A549 (cell line): ENCODE data around the gene CENPL. TPM values are rescaled to one million over a fixed set of nuclear protein-coding genes. Genes with fewer than 3 reads are reported as not detected.

Source experiments
- ATAC-seq, 2 experiments: fragments of 200-7000 bp in 1 of 2; fragments of >200 bp in 1 of 2; cut with Nextera tagmentation in 1 of 2; cut with Tn5 transposase in 1 of 2; 3 replicates each; pipeline versions ENCODE4 v1.8.0 to v1.9.1; 2018 to 2020; ENCODE audit warnings: mild to moderate bottlenecking in 1 of 2, moderate library complexity in 1 of 2
- CTCF ChIA-PET: fragments of 300-600 bp; sonication (Branson Sonifier 250); formaldehyde crosslinking; extraction: SDS; loops from one replicate; lab custom pipeline; 2021; ENCODE audit warnings: antibody characterized with exemption, inconsistent platforms; lab: Yijun Ruan, JAX
- POLR2A ChIA-PET: fragments of 350-600 bp; formaldehyde crosslinking; extraction: SDS; loops from one replicate; lab custom pipeline; 2021; ENCODE audit warnings: antibody characterized with exemption, inconsistent platforms; lab: Yijun Ruan, JAX
- DNase-seq, 2 experiments: peaks; one replicate each; pipeline versions ENCODE4 v3.0.0 to v3.0.0-alpha.2; 2011 to 2016; ENCODE audit warnings: low read depth in 1 of 2, low spot score in 1 of 2
- FAIRE-seq: peaks from 2 replicates; lab custom pipeline; 2011; peaks lifted over from hg19 to GRCh38; lab: Jason Lieb, UNC
- H3K27ac ChIP-seq, 2 experiments: fragments of >200 bp; sonication (Bioruptor Twin); formaldehyde crosslinking; 3 replicates each; pipeline ENCODE4 v1.5.1; 2016 to 2017
- H3K4me1 ChIP-seq: fragments of >200 bp; sonication (Bioruptor Twin); formaldehyde crosslinking; 3 replicates; pipeline ENCODE4 v1.6.1; 2016
- H3K4me2 ChIP-seq: fragments of >200 bp; sonication (Bioruptor Twin); formaldehyde crosslinking; 3 replicates; pipeline ENCODE4 v1.6.1; 2016
- H3K4me3 ChIP-seq: fragments of >200 bp; sonication (Bioruptor Twin); formaldehyde crosslinking; 3 replicates; pipeline ENCODE4 v1.5.1; 2016
- H3K9me3 ChIP-seq: fragments of >200 bp; sonication (Bioruptor Twin); formaldehyde crosslinking; 3 replicates; pipeline ENCODE4 v1.6.1; 2016
- CBX2 ChIP-seq: fragments of 200-600 bp; sonication (generic); IDR thresholded peaks from 2 replicates; pipeline ENCODE4 v1.6.1; 2016; ENCODE audit warnings: low read depth, mild to moderate bottlenecking, borderline replicate concordance
- CBX8 ChIP-seq: fragments of 200-600 bp; sonication (generic); IDR thresholded peaks from 2 replicates; pipeline ENCODE4 v1.6.1; 2016
- CHD2 ChIP-seq: fragments of 150-350 bp; IDR thresholded peaks from 2 replicates; pipeline ENCODE4 v1.6.1; 2014; ENCODE audit warnings: low read length; ENCODE audit not compliant: partially characterized antibody
- E2F6 ChIP-seq: IDR thresholded peaks from 2 replicates; pipeline ENCODE4 v1.6.1; 2012; ENCODE audit warnings: low read depth, borderline replicate concordance
- EHMT2 ChIP-seq: fragments of 200-600 bp; sonication (generic); IDR thresholded peaks from 2 replicates; pipeline ENCODE4 v1.6.1; 2016; ENCODE audit warnings: antibody characterized with exemption, low read depth, mild to moderate bottlenecking, moderate library complexity
- ELK1 ChIP-seq: fragments of 150-350 bp; IDR thresholded peaks from 2 replicates; pipeline ENCODE4 v1.6.1; 2014; ENCODE audit warnings: low read depth, mild to moderate bottlenecking, low read length
- FOSB ChIP-seq: fragments of 250-450 bp; sonication (Bioruptor Pico); IDR thresholded peaks from 2 replicates; pipeline ENCODE4 v1.5.0; 2020; ENCODE audit warnings: mild to moderate bottlenecking, moderate library complexity
- GATA3 ChIP-seq: IDR thresholded peaks from 2 replicates; pipeline ENCODE4 v1.6.1; 2012; ENCODE audit warnings: borderline replicate concordance
- HES2 ChIP-seq: fragments of >200 bp; sonication (Bioruptor Twin); formaldehyde crosslinking; IDR thresholded peaks from 2 replicates; pipeline ENCODE4 v1.6.1; 2016
- HEYL ChIP-seq: fragments of 250-450 bp; sonication (Bioruptor Pico); IDR thresholded peaks from 2 replicates; pipeline ENCODE4 v1.8.0; 2021; ENCODE audit warnings: mild to moderate bottlenecking, moderate library complexity
- HMGXB4 ChIP-seq: fragments of 250-450 bp; sonication (Bioruptor Pico); IDR thresholded peaks from 2 replicates; pipeline ENCODE4 v1.5.0; 2021; ENCODE audit warnings: mild to moderate bottlenecking, moderate library complexity, borderline replicate concordance
- HOXA7 ChIP-seq: fragments of 250-450 bp; sonication (Bioruptor Pico); IDR thresholded peaks from 2 replicates; pipeline ENCODE4 v1.5.0; 2020; ENCODE audit warnings: mild to moderate bottlenecking, moderate library complexity
- HOXB5 ChIP-seq: fragments of 250-450 bp; sonication (Bioruptor Pico); IDR thresholded peaks from 2 replicates; pipeline ENCODE4 v1.5.0; 2020; ENCODE audit warnings: mild to moderate bottlenecking, moderate library complexity
- JUN ChIP-seq, 2 experiments: fragments of >200 bp; sonication (Bioruptor Twin); formaldehyde crosslinking; IDR thresholded peaks; 2 replicates in 1 of 2; 3 replicates in 1 of 2; pipeline ENCODE4 v1.6.1; 2016 to 2017
- JUNB ChIP-seq: fragments of >200 bp; sonication (Bioruptor Twin); formaldehyde crosslinking; IDR thresholded peaks from 2 replicates; pipeline ENCODE4 v1.6.1; 2016
- KDM5A ChIP-seq: fragments of 200-600 bp; sonication (generic); IDR thresholded peaks from 2 replicates; pipeline ENCODE4 v1.6.1; 2016; ENCODE audit warnings: antibody characterized with exemption, mild to moderate bottlenecking
- MAFK ChIP-seq: fragments of 450-650 bp; IDR thresholded peaks from 2 replicates; pipeline ENCODE4 v1.6.1; 2014; ENCODE audit not compliant: partially characterized antibody
- MYC ChIP-seq: IDR thresholded peaks from 2 replicates; pipeline ENCODE4 v1.6.1; 2012; ENCODE audit warnings: mild to moderate bottlenecking, inconsistent platforms, low read length, improper control_type of control experiment, borderline replicate concordance
- NPAS2 ChIP-seq: fragments of 250-450 bp; sonication (Bioruptor Pico); IDR thresholded peaks from 2 replicates; pipeline ENCODE4 v1.8.0; 2022; ENCODE audit warnings: mild to moderate bottlenecking, moderate library complexity, borderline replicate concordance
- NR3C1 ChIP-seq: fragments of >200 bp; sonication (Bioruptor Twin); formaldehyde crosslinking; IDR thresholded peaks from 3 replicates; pipeline ENCODE4 v1.6.1; 2017
- POLR2A ChIP-seq: IDR thresholded peaks from 2 replicates; pipeline ENCODE4 v1.6.1; 2012; ENCODE audit warnings: mild to moderate bottlenecking, low read length
- RCOR1 ChIP-seq: fragments of 150-350 bp; IDR thresholded peaks from 2 replicates; pipeline ENCODE4 v1.6.1; 2014; ENCODE audit warnings: antibody characterized with exemption, low read length, low read depth
- RNF2 ChIP-seq: fragments of 200-600 bp; sonication (generic); IDR thresholded peaks from 2 replicates; pipeline ENCODE4 v1.6.1; 2016; ENCODE audit warnings: low read depth, mild to moderate bottlenecking, antibody characterized with exemption, moderate library complexity, borderline replicate concordance
- SREBF2 ChIP-seq: fragments of 450-650 bp; IDR thresholded peaks from 2 replicates; pipeline ENCODE4 v1.6.1; 2014; ENCODE audit warnings: mild to moderate bottlenecking, moderate library complexity
- TFCP2L1 ChIP-seq: fragments of 250-450 bp; sonication (Bioruptor Pico); IDR thresholded peaks from 2 replicates; pipeline ENCODE4 v1.5.0; 2021; ENCODE audit warnings: mild to moderate bottlenecking
- TP53 ChIP-seq: fragments of 250-450 bp; sonication (Bioruptor Pico); IDR thresholded peaks from 2 replicates; pipeline ENCODE4 v1.5.0; 2021; ENCODE audit warnings: mild to moderate bottlenecking, moderate library complexity
- ZC3H11A ChIP-seq: fragments of 450-650 bp; IDR thresholded peaks from 2 replicates; pipeline ENCODE4 v1.6.1; 2014; ENCODE audit warnings: antibody characterized with exemption, mild to moderate bottlenecking
- WGBS: methylation state at CpG from one replicate; pipeline ENCODE4 v1.1.6; 2017; ENCODE audit errors: missing lambda C conversion rate; 5-methylcytosine and 5-hydroxymethylcytosine counted together
- polyA plus RNA-seq, 4 experiments: library from polyadenylated mRNA; depleted of rRNA in 3 of 4; stranded (reverse); fragments of >200 nt; fragmentation: RNase III in 1 of 4; extraction: RNeasy Plus Mini Kit Qiagen cat#74134 plus additional on column Dnase treatment in 1 of 4; gene quantifications; 2 replicates in 3 of 4; 3 replicates in 1 of 4; pipeline ENCODE4 v1.2.3, GENCODE V29; 2011 to 2017
- TF ChIP-seq, protein P1 (sequence below): fragments of >200 bp; sonication (Bioruptor Twin); formaldehyde crosslinking; IDR thresholded peaks from 3 replicates; pipeline ENCODE4 v1.6.1; 2016
- TF ChIP-seq, protein P2 (sequence below): fragments of 250-450 bp; sonication (Bioruptor Pico); IDR thresholded peaks from 2 replicates; pipeline ENCODE4 v1.5.0; 2020; ENCODE audit warnings: low read depth, mild to moderate bottlenecking, moderate library complexity
- TF ChIP-seq, protein P3 (sequence below): fragments of 450-650 bp; IDR thresholded peaks from 2 replicates; pipeline ENCODE4 v1.6.1; 2014; ENCODE audit warnings: antibody characterized with exemption

The CENPL gene
- polyA plus RNA-seq, 2 of the 4 experiments (the other 2 are of a cell fraction): 10.8 to 20.2 TPM

- TF ChIP-seq HES2 (no peak), CBX2 (no peak), EHMT2 (no peak)
- Histone ChIP-seq H3K27ac (no peak overlapping the region), H3K4me3 (no peak overlapping the region), H3K9me3 (no peaks in the 10 kb centered on the region), H3K4me1 (no peaks in the 10 kb centered on the region), H3K4me2 (no peak overlapping the region)
- CTCF ChIA-PET: interaction anchor here (1.0 to 1.2 kb wide), 3 partner anchors 12 to 20 kb away, joined by 3 to 5 read pairs (median 4); partner anchors contain the start of genes GAS5 and ZBTB37
- POLR2A ChIA-PET: interaction anchor here (2.5 kb wide), 1 partner anchor 16 kb away, joined by 16 read pairs; the partner anchor contains the start of genes GAS5 and ZBTB37
- no peak for ATAC-seq
- DNase-seq: no peak
- no peak for FAIRE-seq
- 80% methylated on average over 4 of the region's 4 CpGs for WGBS
Measured at GRCh38 chr1:173852105-173852504, 27.4 kb upstream of the CENPL start.

DNA sequence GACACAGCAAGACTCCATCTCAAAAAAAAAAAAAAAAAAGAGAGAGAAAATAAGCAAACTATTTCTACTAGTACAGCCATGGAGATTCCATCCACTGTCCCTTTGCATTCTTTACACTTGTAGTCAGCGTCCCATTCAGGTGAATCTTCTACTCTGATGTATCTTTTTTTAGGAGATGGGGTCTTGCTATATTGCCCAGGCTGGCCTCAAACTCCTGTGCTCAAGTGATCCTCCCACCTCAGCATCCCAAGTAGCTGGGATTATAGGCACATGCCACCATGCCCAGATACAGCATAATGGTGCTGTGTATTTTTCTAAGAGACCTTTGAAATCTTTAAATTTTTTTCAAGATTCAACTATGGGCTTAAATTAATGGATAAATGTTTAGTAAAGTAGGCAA, 8.1 kb upstream of the CENPL start:
- WGBS: 97% methylated on average over 1 of the region's 1 CpG

GRCh38 chr1:173827611-173828010, 2.9 kb upstream of the CENPL start:
- 92% methylated on average over 2 of the region's 2 CpGs for WGBS
- Histone ChIP-seq H3K9me3 (no peaks in the 10 kb centered on the region), H3K4me3 (no peak overlapping the region), H3K4me2 (no peak overlapping the region), H3K27ac (no peak overlapping the region), H3K4me1 (peaks cover 15% of the 10 kb centered on the region; the same call in 1 of the 3 replicates)
- FAIRE-seq (no peak), DNase-seq (no peak), ATAC-seq (no peak)
- ChIA-PET POLR2A (interaction anchor here (0.7 kb wide), 1 partner anchor 119 kb away, joined by 3 read pairs; no protein-coding TSS in a partner anchor), CTCF (interaction anchor here (1.5 to 2.5 kb wide), 3 partner anchors 396 to 408 kb away, joined by 4 to 9 read pairs (median 5); no protein-coding TSS in a partner anchor)
- TF ChIP-seq, protein P1, sequence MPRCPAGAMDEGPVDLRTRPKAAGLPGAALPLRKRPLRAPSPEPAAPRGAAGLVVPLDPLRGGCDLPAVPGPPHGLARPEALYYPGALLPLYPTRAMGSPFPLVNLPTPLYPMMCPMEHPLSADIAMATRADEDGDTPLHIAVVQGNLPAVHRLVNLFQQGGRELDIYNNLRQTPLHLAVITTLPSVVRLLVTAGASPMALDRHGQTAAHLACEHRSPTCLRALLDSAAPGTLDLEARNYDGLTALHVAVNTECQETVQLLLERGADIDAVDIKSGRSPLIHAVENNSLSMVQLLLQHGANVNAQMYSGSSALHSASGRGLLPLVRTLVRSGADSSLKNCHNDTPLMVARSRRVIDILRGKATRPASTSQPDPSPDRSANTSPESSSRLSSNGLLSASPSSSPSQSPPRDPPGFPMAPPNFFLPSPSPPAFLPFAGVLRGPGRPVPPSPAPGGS: no peak
- no peak for TF ChIP-seq MYC
- no peak for TF ChIP-seq MAFK
- no peak for TF ChIP-seq RNF2
- TF ChIP-seq, protein P2, sequence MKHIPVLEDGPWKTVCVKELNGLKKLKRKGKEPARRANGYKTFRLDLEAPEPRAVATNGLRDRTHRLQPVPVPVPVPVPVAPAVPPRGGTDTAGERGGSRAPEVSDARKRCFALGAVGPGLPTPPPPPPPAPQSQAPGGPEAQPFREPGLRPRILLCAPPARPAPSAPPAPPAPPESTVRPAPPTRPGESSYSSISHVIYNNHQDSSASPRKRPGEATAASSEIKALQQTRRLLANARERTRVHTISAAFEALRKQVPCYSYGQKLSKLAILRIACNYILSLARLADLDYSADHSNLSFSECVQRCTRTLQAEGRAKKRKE (CRISPR knock-in tag): no peak
- no peak for TF ChIP-seq E2F6
- TF ChIP-seq POLR2A: no peak
- TF ChIP-seq ZC3H11A: no peak
- no peak for TF ChIP-seq EHMT2
- TF ChIP-seq HEYL (CRISPR knock-in tag): no peak
- TF ChIP-seq TP53 (CRISPR knock-in tag): no peak
- TF ChIP-seq HMGXB4: no peak
- TF ChIP-seq, protein P3, sequence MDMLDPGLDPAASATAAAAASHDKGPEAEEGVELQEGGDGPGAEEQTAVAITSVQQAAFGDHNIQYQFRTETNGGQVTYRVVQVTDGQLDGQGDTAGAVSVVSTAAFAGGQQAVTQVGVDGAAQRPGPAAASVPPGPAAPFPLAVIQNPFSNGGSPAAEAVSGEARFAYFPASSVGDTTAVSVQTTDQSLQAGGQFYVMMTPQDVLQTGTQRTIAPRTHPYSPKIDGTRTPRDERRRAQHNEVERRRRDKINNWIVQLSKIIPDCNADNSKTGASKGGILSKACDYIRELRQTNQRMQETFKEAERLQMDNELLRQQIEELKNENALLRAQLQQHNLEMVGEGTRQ: no peak
- no peak for TF ChIP-seq ELK1
- TF ChIP-seq SREBF2: no peak
- TF ChIP-seq JUNB: no peak
- no peak for TF ChIP-seq GATA3

More for the DNA sequence above, 8.1 kb upstream of the CENPL start:
- FAIRE-seq: no peak
- Histone ChIP-seq H3K4me3 (no peak overlapping the region), H3K27ac (no peak overlapping the region), H3K4me2 (no peak overlapping the region), H3K4me1 (no peaks in the 10 kb centered on the region; the same call in 2 of the 3 replicates), H3K9me3 (no peaks in the 10 kb centered on the region)
- no peak for ATAC-seq
- DNase-seq: no peak
- TF ChIP-seq SREBF2: no peak
- TF ChIP-seq NPAS2 (CRISPR knock-in tag): no peak
- no peak for TF ChIP-seq HOXB5 (CRISPR knock-in tag)
- TF ChIP-seq TFCP2L1 (CRISPR knock-in tag): no peak
- TF ChIP-seq, protein P2 (CRISPR knock-in tag): no peak
- no peak for TF ChIP-seq RCOR1
- TF ChIP-seq ZC3H11A: no peak
- no peak for TF ChIP-seq JUN (IDR thresholded peaks at IDR 0.05)
- no peak for TF ChIP-seq KDM5A
- no peak for TF ChIP-seq HOXA7 (CRISPR knock-in tag)
- TF ChIP-seq GATA3: no peak
- no peak for TF ChIP-seq FOSB
- TF ChIP-seq NR3C1: no peak
- no peak for TF ChIP-seq CBX8
- TF ChIP-seq CHD2: no peak
- CTCF ChIA-PET: interaction anchor here (0.8 to 1.8 kb wide), 2 partner anchors 8 to 577 kb away, joined by 3 to 8 read pairs; partner anchors contain the start of genes CENPL and DARS2
- POLR2A ChIA-PET: no interaction called here
